GM06990 (cell line): ENCODE data around the gene AMMECR1.

Experiments used
- DNase-seq: peaks from one replicate; pipeline ENCODE4 v3.0.0-alpha.2; 2011; ENCODE audit not compliant: insufficient read length; ENCODE audit errors: extremely low read depth
- H3K27me3 ChIP-seq: replicated peaks from 2 replicates; pipeline ENCODE4 v1.6.0; 2011; ENCODE audit warnings: low read length; ENCODE audit not compliant: control insufficient read depth, insufficient read depth
- H3K36me3 ChIP-seq: 2 replicates; pipeline ENCODE4 v1.5.1; 2011; ENCODE audit warnings: low read length; ENCODE audit not compliant: control insufficient read depth, insufficient read depth
- H3K4me3 ChIP-seq: replicated peaks from 2 replicates; pipeline ENCODE4 v1.5.1; 2011; ENCODE audit warnings: low read depth, mild to moderate bottlenecking, control low read depth, low read length
- CTCF ChIP-seq: IDR thresholded peaks from 2 replicates; pipeline ENCODE4 v1.5.1; 2011; ENCODE audit warnings: low read length, control low read depth, mild to moderate bottlenecking, inconsistent platforms; ENCODE audit not compliant: insufficient read depth, poor library complexity, severe bottlenecking

Gene AMMECR1

GRCh38 chrX:110310000-110310790 lies 7.7 kb downstream of the AMMECR1 start:
- TF ChIP-seq CTCF = no peak
- no peak for DNase-seq

DNA sequence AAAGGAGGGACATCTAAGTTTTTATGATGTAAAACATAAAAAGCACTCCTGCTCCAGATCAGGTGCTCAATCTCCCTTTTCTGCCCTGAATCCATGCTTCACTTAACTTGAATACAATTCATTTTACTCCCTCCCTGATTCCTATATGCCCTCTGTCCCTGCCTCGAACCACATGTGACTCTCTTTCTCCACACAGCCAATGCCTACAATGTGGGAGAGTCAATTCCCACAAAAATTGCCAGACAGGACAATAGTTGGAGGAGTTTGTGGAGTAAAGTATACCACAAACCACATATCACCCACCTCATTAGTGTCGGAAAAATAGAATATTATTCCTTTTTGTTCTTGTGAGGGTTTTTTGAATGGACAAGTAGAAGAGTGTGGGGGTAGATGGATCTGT lies 9.7 kb downstream of the AMMECR1 start:
- no peak for TF ChIP-seq CTCF
- Histone ChIP-seq H3K4me3 (no peak overlapping the region), H3K36me3 (no peaks in the 10 kb centered on the region), H3K27me3 (no peaks in the 10 kb centered on the region)
- no peak for DNase-seq

More at GRCh38 chrX:110310000-110310790, 7.7 kb downstream of the AMMECR1 start:
- Histone ChIP-seq H3K27me3 (no peaks in the 10 kb centered on the region), H3K36me3 (no peaks in the 10 kb centered on the region), H3K4me3 (no peak overlapping the region)

DNA sequence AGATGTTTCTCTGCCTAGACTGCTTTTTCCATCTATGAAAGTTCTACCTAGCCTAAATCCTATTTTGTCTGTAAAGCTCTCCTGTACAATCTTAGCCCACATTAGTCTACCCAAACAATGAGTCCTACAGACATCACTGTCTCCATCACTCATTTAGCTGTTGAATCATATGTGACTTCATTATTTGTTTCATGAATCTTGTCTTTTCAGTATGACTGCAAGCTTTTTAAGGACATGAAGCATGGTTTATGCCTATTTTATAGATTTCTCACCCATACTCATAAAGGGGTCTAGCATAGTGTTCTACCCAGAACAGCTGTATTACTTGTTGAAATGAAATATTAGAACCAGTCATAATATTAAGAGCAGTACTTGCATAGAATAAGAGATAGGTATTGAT lies 13.0 kb downstream of the AMMECR1 start:
- TF ChIP-seq CTCF = no peak
- Histone ChIP-seq H3K27me3 (no peaks in the 10 kb centered on the region), H3K36me3 (no peaks in the 10 kb centered on the region), H3K4me3 (no peak overlapping the region)
- no peak for DNase-seq

GRCh38 chrX:110304371-110304770 lies 13.5 kb downstream of the AMMECR1 start:
- no peaks in the 10 kb centered on the region for H3K27me3 ChIP-seq
- no peak for TF ChIP-seq CTCF
- no peak overlapping the region for H3K4me3 ChIP-seq
- DNase-seq = no peak
- no peaks in the 10 kb centered on the region for H3K36me3 ChIP-seq

DNA sequence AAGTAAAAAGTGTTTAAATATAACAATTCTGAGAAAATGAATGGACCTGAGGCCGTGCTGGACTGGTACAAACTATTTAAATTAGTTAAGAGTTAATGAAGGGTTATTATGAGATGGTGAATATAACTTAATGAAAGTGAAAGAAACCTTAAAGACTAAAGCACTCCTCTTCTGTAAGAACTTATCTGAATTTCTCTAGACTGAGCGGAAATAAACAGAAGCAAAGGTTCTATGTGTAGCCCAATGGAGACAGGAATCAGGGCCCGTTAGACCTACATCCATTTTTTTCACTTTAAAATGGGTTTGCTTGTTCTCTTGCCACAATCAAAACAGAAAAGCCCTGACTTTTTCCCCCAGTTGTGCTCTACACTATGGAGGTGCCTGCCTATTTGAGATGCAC lies 14.9 kb downstream of the AMMECR1 start:
- DNase-seq = no peak
- Histone ChIP-seq H3K4me3 (no peak overlapping the region), H3K36me3 (no peaks in the 10 kb centered on the region), H3K27me3 (no peaks in the 10 kb centered on the region)
- no peak for TF ChIP-seq CTCF
